ENCODE data around the gene KRT24.
"Not testable (repeated sequence)": the region's sequence is repeated elsewhere in the genome, so short reads cannot be mapped to it uniquely, and the experiment has no call there.

KRT24 gene

DNA sequence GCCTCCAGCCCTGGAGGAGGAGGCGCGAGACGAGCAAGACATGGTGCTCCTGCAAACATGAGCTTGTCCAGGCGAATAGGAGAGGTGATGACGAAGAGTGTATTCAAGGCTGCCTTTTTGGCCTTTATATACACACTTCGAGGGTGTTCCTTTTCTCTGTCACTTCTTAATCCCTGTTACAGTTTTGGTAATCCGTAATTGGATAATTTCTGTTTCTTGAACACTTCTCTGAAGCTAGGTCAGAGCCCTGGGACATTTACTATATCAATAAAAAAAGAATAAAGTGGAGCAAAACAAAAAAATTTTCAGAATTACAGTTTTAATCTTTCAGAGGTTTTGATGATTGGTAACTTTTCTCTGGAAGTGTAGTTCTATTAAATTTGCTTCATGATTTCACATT is at the start of gene KRT24:
Gene KRT24 (minus strand): TSS at position 101 of the 400 bp plus-strand sequence. CDS start 59 bp downstream, at position 42.
- no peak for DNase-seq

DNA sequence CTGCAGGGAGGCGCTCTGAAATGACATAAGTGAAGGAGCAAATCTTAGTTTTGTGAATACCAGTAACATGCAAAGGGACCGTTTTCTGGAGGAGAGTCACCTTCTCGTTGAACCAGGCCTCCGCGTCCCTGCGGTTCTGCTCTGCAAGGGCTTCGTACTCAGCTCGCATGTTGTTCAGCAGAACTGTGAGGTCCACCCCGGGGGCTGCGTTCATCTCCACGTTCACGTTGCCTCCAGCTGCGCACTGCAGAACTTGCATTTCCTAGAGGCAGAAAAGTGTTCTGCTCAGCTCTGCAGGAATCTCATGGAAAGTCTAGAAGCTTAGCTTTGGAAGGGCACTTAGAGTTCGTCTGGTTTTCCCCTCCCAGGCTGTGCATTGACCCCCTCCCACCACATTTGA is 47.5 kb upstream of the KRT24 start:
- DNase-seq: no peak

DNA sequence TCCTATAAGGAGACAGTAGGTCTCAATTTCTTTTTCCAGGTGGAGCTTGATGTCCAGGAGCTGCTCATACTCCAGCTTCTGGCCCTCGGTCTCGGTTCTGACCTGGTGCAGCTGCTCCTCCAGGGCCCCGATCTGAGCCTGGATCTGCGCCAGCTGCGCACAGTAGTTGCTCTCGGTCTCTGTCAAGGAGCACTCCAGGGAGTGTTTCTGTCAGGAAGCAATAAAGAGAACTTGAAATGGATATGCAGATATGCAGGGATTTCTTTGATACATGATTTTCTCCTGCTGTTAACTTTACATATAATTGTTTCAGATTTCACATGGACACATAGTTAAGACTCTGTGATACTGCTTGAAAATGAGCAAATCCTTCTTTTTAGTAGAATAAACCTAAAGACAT is 46.8 kb upstream of the KRT24 start:
- no peak for DNase-seq

DNA sequence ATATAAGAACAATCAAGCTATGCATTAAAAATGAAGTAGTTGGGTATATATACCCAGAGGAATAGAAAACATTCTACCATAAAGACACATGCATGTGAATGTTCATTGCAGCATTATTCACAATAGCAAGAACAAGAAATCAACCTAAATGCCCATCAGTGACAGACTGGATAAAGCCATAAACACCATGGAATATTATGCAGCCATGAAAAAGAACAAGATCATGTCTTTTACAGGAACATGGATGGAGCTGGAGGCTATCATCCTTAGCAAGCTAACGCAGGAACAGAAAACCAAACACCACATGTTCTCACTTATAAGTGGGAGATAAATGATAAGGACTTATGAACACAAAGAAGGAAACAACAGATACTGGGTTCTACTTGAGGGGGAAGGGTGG is 45.1 kb upstream of the KRT24 start:
- not testable (repeated sequence) for DNase-seq

DNA sequence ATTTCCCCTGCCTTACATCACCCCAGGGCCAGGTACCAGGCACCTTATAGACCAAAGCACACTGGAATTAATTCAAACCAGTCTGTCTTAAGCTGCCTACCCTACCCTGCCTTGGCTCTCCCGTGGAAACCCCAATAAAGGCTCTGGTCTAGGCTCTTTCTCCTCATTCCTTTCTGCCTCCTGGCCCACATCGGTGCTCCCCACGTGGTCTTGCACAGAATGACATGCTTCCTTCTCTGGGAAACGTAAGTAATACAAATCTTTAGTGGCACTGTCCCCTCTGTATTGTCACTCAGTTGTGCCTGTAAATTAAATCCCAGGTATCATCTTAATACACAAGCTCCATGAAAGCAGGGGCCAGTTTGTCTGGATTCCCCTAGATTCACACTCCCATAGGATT is 35.0 kb upstream of the KRT24 start:
- DNase-seq: no peak

DNA sequence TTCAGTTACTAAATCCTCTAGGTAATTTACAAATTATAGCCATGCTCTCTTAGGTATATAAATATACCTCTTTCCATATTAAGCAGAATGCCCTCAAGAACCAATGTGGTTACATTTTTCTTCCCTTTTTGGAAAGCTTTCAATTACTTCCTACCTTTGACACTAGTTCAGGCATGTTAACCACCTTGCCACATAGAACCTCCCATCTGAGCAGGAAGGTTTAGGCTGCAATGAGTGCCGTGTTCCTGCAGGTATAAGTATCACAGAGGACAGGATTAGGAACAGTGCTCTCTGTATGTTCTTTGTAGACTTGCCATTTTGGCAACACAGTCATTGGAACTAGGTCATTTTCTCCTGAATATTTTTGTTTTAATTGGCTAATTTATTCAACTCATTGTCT is 31.5 kb upstream of the KRT24 start:
- DNase-seq: no peak

DNA sequence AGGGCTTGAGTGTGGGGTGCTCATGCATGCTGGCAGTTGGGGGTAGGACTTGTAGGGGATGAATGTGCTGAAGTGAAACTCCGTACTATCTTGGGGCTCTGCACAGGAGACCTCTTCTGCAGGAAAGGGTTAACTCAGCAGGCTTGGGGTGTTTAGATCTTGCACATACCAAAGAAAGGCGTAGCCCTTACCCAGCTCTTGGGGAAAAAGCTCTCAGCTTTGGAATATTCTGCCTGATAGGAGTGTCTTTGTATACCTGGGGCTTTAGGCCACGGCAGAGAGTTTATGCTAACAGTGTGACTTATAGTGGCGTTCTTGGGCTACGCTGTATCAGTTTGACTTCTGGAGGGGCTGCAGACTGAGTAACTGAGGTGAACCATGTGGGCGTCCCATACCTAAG is 30.5 kb upstream of the KRT24 start:
- no peak for DNase-seq

DNA sequence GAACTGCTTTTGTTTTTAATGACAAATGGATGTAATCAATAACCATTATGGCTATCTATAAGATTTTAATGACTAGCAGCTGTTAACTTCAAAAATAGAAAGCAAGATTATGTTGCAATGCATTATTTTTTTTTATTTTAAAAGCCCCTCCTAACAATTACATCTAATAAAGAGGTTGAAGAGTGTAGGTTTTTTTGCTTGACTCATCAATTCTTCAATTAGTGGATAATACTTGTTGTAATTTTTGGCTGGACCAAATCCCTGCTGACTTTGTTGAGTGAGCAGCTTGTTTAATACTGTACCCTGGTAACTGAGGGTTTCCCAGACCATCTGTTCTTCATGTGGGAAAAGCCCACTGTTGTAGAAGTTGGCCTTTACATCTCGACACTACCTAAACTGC is 27.4 kb upstream of the KRT24 start:
- no peak for DNase-seq

DNA sequence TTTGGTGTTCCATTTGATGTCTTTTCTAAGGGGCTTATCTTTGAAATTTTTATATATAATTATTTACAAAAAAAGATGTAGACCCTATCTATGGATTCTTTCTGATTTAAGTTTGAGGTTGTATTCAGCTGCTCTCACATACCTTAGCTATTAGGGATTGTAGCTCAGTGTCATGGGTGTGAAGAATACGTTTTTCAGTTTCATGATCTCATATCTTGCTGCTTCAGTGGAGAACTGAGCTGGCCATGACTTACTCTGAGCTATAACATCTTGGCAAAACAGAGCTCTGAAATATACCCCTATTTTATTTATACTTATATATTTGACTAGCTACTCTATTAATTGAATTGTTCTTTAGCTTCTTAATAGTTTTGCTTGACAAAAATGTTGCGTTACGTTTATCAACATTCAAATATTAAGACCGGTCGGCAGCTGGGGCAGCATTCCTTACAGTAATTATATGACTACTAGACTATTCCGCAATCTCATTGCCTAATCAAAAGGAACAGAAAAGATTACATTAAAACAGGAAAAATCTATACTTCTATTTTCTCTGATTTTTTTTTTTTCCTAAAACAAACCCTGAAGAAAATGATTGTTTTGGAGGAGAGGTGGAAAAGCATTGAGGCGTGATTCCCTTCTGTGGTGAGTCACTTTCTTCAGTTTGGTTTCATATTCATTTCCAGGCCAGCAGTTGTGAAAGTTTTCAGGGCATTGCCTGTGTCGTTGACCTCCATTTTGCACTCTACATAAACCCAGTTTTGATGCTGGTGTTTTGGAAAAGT is 24.1 kb upstream of the KRT24 start:
- no peak for DNase-seq

DNA sequence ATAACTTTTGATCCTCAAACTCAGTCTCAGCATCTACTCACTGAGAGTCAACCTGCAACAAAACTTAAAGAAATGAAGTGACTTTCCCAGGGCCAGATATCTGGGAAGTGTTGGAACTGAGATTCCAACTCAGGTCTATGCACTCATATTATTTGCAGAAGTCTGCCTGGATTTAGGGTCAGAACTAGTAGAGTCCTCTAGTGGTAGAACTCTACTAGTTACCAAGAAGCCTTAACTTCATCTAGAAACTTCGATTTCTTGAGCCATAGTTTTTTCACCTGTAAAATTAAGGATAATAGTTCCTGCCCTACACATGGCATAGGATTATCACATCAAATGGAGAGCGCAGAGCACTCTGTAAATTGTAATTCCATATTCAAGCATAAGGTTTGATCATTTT is 23.4 kb upstream of the KRT24 start:
- DNase-seq: no peak

DNA sequence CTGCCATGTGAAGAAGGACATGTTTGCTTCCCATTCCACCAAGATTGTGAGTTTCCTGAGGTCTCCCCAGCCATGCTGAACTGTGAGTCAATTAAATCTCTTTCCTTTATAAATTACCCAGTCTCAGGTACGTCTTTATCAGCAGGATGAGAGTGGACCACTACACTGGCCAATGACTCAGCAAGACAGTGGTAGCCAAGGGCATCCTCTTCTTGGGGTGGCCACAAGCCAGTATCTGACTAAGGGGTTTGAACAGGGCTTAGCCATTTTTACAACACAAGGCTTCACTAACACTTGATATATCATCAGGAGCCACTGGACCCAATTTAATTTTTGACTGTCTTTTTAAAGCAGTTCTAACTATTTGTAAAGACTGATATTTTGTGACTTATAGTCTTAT is 21.1 kb upstream of the KRT24 start:
- DNase-seq: no peak

DNA sequence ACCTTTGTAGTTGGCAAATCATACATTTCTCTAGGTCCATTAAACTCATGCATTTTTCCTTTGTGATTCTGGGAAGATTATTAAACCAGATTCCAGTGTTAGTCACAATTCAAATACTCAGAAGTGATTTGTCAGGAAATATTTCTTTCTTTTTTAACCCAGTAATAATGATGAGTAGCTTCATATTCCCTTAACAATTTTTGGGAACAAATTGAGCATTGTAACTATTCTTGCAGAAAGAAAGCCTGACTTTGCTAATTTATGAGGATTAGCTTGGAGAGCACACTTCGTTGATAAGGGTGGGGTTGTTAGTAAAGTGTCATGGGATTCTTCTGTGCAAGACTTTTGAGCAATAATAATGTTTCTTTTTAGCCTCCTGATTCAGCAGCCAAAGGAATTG is 18.7 kb upstream of the KRT24 start:
- DNase-seq: no peak

DNA sequence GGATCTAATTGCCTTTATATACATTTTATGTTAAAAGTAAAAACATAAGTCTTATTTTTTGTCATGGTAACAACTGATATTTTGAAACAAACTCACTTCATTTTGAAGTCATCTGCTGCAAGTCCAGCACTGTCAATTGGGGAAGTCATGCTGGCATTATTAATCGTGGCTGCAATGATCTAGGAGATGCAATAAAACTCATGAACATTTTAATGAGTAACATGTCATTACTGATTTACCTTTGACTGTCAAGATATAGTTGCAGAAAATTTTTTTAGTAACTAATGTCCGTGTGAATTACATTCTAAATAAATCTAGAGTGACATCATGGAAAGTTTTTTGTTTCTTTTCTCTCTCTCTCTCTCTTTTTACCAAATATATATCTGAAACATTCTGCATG is 17.3 kb upstream of the KRT24 start:
- DNase-seq: no peak

DNA sequence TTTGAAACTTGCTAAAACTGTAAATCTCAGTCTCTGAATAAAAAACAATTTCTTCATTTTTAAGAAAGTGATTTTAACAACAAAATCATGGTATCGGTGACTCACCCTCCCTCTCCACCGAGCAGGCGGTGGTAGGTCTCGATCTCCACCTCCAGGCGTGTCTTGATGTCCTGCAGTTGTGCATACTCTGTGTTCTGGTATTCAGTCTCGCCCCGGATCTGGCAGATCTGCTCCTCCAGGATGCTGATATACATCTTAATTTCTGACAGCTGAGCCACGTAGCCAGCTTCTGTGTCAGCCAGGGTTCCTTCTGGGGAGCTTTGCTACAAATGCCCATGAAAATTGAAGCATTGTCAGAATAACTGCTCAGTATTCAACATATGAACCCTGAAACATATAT is 15.4 kb upstream of the KRT24 start:
- DNase-seq: no peak

DNA sequence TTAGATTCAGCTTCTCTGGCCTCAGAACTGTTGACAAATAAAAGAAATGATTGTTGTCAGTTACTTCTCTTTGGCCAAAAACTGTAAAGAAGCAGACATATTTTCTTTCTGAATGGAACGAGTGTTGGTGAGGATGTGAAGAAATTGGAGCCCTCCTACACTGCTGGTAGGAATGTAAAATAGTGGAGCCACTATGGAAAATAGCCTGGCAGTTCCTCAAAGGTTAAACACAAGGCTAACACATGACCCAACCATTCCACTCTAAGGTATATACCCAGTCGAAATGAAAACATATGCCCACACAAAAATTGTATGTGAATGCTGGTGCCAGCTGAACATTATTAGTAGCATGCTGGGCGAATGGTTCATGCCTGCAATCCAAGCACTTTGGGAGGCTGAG is 14.2 kb upstream of the KRT24 start:
- DNase-seq: no peak

DNA sequence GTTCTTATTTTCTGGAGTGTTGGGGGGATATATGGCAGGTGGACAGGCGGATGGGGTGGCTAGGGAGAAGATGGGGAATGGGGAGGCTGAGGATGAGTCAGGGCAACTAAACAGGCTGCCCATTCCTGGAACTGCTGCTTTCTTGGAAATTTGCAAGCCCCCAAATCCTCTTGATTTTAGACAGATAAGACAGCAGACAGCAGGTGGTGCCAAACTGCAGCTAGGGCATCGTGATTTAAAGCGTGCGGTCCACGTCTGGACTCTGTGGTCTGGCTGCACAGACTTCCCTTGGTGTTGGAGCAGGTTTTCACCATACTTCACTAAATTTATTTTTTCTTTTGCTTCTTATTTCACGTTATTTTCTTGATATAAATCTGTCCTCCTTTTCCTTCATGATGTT is 10.9 kb upstream of the KRT24 start:
- no peak for DNase-seq

DNA sequence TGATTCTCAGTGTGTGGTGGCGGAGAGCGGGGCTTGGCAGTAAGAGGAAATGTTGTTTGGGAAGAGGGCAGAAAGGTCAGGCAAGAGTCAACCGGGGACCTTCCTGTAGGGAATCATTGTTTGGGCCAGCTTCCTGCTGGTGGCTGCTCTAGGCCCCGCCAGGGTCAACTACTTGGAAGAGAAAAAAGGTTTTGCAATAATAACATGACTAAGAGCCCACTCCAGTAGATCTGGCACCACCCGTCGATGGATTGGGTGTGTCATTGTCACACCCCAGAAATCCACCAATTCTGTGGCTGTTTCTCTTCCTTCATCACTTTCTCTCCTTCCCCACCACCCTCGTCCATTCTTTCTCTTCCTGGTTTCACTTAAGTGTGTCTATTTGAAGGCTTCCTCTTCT is 4.2 kb upstream of the KRT24 start:
- DNase-seq: no peak

DNA sequence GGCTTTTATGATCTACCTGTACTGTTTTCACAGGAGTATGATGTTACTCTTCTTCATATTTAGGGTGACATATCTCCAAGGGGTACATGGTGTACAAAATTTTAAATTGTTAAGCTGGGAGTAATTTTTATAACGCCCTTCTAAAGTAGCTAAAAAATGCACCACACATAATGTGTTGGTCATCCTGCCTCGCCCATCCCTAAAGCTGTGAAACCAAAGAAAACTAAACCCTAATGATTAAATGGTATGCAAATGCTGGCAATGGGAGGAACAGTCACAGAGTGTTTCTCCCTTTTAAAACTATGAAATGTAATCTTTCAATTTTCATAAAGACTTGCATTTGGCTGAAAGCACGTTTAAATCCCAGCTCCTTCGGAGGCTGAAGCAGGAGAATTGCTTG is 2.0 kb upstream of the KRT24 start:
- DNase-seq: no peak

DNA sequence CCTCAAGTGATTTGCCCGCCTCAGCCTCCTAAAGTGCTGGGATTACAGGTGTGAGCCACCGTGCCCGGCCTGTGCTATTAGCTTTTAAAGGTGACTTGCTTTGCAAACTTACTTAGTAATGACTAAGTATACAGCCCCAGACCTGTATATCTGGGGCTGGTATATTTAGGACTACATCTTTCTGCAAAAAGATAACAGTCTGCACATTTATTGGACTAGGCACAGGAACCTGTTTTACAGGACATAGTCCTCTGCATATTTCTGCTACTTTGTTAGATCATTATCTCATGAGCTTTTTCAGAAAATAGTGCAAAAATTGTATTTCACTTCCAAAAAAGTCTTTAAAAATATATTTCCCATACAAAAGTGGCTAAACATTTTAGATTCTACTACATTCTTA is 1.3 kb downstream of the KRT24 start:
- DNase-seq: no peak

DNA sequence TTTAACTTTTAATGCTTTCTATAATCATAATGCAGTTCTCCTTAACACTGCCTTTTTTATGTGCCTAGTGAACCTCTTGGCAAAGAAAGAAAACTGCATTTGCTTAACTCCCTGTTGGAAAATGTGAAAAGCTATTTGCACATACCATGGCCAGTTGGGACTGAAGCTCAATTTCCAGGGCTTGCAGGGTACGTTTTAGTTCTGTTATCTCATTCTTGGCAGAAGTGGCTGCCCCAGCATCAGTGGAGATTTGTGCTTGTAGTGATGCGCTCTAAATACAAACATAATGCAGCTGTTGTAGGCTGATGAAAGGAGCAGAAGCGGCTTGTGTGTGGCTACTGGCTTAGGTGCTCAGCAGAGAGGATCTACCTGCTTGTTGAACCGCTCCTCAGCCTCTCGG is 3.7 kb downstream of the KRT24 start:
- DNase-seq: no peak

DNA sequence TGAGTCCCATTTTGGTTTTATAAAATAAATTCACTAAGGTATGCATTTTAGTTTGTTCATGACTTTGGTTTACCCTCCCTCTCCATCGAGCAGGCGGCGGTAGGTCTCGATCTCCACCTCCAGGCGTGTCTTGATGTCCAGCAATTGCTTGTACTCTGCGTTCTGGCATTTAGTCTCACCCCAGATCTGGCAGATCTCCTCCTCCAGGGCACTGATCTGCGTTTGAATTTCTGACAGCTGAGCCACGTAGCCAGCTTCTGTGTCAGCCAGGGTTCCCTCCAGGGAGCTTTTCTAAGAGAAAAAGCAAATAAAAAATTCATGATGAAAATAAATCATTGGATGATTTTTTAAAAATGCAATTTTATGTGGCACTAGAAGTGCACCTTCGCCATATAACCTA is 4.2 kb downstream of the KRT24 start:
- no peak for DNase-seq

DNA sequence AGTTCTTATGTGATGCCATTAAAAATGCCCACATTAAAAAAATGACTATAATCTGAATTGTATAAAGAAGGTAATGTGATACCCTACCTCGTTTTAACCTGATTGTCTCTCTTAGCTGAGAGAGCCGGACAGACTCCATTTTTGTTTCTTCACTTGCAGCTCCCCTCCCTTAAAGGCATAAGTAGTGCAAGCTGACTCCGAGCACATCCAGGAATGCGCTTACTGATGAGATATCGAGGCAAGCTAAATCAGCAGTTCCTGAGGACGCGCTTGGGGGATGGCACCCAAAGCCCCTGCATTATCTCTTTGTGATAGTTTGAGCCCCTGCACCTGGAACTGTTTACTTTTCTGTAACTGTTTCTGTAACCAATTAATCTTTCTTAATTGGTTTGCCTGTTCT is 6.3 kb downstream of the KRT24 start:
- no peak for DNase-seq

DNA sequence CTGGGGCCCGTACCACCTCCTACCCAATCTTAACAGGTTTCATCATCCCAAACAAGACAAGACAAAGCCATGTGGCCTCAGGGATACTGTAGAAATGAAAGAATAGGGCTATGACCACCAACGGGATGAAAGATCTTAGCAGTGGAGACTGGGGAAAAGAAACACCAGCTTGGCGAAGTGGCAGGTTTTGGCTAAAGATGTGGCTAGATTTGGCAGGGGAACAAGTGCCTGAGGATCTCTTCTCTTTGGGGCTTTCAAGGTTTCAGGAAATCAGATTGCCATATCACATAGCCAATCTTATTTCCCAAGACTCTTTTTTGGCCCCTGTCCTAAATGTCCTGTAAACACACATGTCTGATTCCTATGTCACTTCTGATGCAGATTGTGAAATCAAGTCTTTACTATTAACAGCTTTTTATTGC is 6.9 kb downstream of the KRT24 start:
- no peak for DNase-seq

DNA sequence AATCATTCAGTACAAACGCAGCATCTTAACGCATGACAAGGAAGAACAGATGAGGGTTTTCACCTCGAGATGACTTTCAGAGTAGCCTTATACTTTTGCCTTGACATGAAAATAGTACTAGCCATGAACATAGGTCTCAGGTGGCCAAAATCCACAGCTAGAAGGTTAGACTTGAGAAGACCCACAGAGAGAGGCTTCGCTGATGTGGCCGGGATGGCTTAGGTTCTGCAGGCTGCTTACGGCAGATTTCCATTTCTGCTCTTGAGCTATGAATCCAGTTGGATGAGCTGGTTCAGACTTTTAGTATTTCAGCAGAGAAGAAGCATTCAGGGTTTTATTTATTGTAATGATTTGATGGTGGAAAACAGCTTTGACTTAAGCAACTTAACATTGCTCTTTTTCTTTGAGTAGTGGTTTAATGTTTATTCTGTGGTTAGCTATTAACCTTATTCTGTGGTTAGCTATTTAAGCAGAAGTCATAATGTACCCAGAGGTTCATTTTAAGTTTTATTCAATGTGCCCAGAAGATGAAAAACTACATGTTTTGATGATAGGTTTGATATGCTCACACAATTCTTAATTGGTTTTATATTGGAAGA is 7.6 kb downstream of the KRT24 start:
- no peak for DNase-seq

All from hypothalamus (tissue), 51 donors.